Esophagus muscularis mucosa (tissue), 4 donors: ENCODE data around the gene PLIN4. TPM values are rescaled to one million over a fixed set of nuclear protein-coding genes. Genes with fewer than 3 reads are reported as not detected.

Experiments used
- DNase-seq: peaks from one replicate; pipeline ENCODE4 v3.0.0-alpha.2; 2017; ENCODE audit errors: extremely low spot score
- H3K27ac ChIP-seq, 4 donors: fragments of 200-600 bp; sonication (generic); replicated peaks in 1 of 4; 1 replicate in 3 of 4; 2 replicates in 1 of 4; pipeline ENCODE4 v1.5.1; 2016 to 2019; ENCODE audit warnings: mild to moderate bottlenecking in 1 of 4
- H3K27me3 ChIP-seq, 4 donors: fragments of 200-600 bp; sonication (generic); one replicate each; pipeline versions ENCODE4 v1.5.1 to v1.6.0; 2016 to 2019
- H3K36me3 ChIP-seq, 4 donors: fragments of 200-600 bp; sonication (generic); one replicate each; pipeline ENCODE4 v1.5.1; 2016 to 2019
- H3K4me1 ChIP-seq, 4 donors: fragments of 200-600 bp; sonication (generic); one replicate each; pipeline ENCODE4 v1.5.1; 2016 to 2019
- H3K4me3 ChIP-seq, 4 donors: fragments of 200-600 bp; sonication (generic); 1 replicate in 2 of 4; 2 replicates in 2 of 4; pipeline ENCODE4 v1.5.1; 2016 to 2019; ENCODE audit warnings: mild to moderate bottlenecking in 4 of 4, moderate library complexity in 1 of 4
- H3K9me3 ChIP-seq, 4 donors: fragments of 200-600 bp; sonication (generic); 1 replicate in 3 of 4; 2 replicates in 1 of 4; pipeline ENCODE4 v1.5.1; 2016 to 2019
- CTCF ChIP-seq, 3 experiments: fragments of 200-600 bp in 2 of 3; fragments of 450-650 bp in 1 of 3; sonication (generic) in 2 of 3; IDR thresholded peaks; one replicate each; pipeline ENCODE4 v1.5.1; 2017 to 2019; ENCODE audit warnings: antibody characterized with exemption in 3 of 3, mild to moderate bottlenecking in 2 of 3, moderate library complexity in 1 of 3
- EP300 ChIP-seq: sonication (generic); formaldehyde crosslinking; IDR thresholded peaks from one replicate; pipeline ENCODE4 v1.6.1; 2017; ENCODE audit warnings: antibody characterized with exemption
- POLR2A ChIP-seq: fragments of 450-650 bp; IDR thresholded peaks from one replicate; pipeline ENCODE4 v1.6.1; 2017; ENCODE audit warnings: antibody characterized with exemption, moderate library complexity, mild to moderate bottlenecking, low read depth
- POLR2AphosphoS5 ChIP-seq, 2 donors: sonication (generic); formaldehyde crosslinking; IDR thresholded peaks; one replicate each; pipeline ENCODE4 v1.6.1; 2017; ENCODE audit warnings: antibody characterized with exemption in 2 of 2
- WGBS: methylation state at CpG from one replicate; pipeline ENCODE4 v1.1.5; 2018; 5-methylcytosine and 5-hydroxymethylcytosine counted together
- intact Hi-C: fragments of 100-400 bp; cut with DNase I; formaldehyde crosslinking; loops from one replicate; pipeline ENCODE4 v1.15.1; 2023
- total RNA-seq, 4 donors: library from RNA; depleted of rRNA; stranded (reverse); fragments of >200 nt; gene quantifications; one replicate each; pipeline versions ENCODE4 v1.1.0 to v1.2.1, GENCODE V29; 2016

PLIN4 gene
- total RNA-seq, 4 donors from 2014 or later, result 45.7 to 134 (median 91.1) TPM

DNA sequence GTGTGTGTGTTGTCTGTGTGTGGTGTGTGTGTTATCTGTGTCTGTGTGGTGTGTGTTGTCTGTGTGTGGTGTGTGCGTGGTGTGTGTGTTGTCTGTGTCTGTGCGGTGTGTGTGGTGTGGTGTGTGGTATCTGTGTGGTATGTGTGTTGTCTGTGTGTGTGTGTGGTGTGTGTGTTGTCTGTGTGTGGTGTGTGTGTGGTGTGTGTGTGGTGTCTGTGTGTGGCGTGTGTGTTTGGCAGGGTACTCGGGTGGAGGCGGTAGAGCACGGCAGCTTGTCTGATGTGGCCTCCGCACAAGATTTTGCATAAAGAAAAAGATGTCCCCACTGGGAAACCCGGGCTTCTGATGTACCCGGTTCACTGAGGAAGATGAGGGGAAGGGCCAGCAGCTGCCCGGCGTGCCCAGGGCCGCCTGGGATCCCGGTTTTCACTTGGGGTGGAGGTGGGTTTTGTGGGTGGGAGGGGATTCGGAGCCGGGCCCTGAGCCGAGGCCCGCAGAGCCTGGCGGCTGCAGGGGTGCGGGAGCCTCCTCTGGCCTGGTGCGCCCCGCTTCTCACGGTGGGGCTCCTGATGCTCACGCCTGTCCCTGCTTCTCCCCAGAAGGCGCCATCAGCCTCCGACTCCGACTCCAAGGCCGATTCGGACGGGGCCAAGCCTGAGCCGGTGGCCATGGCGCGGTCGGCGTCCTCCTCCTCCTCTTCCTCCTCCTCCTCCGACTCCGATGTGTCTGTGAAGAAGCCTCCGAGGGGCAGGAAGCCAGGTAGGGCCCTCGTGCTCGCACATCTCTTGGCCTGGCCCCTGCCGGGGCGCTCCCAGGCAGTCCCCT lies 25.0 kb downstream of the PLIN4 start:
- Histone ChIP-seq H3K27me3 (no peaks in the 10 kb centered on the region), H3K4me3 (no peak overlapping the region), H3K9me3 (no peaks in the 10 kb centered on the region), H3K4me1 (no peaks in the 10 kb centered on the region), H3K36me3 (peaks cover 57 to 92% (median 89%) of the 10 kb centered on the region in 4 donors), H3K27ac (no peak overlapping the region)
- WGBS, result 94% methylated on average over 35 of the region's 41 CpGs
- DNase-seq, result no peak
- TF ChIP-seq POLR2AphosphoS5 (IDR thresholded peaks at IDR 0.05) (no peak), EP300 (no peak), POLR2A (no peak), CTCF (IDR thresholded peaks at IDR 0.05) (no peak)
- intact Hi-C loops, result no loop called here

GRCh38 chr19:4492337-4493103 lies 25.8 kb downstream of the PLIN4 start:
- WGBS, result 90% methylated on average over 3 of the region's 3 CpGs
- Histone ChIP-seq H3K36me3 (peaks cover 51 to 91% (median 85%) of the 10 kb centered on the region in 4 donors), H3K4me1 (no peaks in the 10 kb centered on the region), H3K9me3 (no peaks in the 10 kb centered on the region), H3K4me3 (no peak overlapping the region), H3K27me3 (no peaks in the 10 kb centered on the region), H3K27ac (no peak overlapping the region)
- TF ChIP-seq POLR2AphosphoS5 (IDR thresholded peaks at IDR 0.05) (no peak), EP300 (no peak), POLR2A (no peak), CTCF (IDR thresholded peaks at IDR 0.05) (no peak)
- DNase-seq, result no peak
- intact Hi-C loops, result no loop called here

GRCh38 chr19:4491446-4491845 lies 26.8 kb downstream of the PLIN4 start:
- DNase-seq, result no peak
- Histone ChIP-seq H3K4me1 (no peaks in the 10 kb centered on the region), H3K9me3 (no peaks in the 10 kb centered on the region), H3K27ac (no peak overlapping the region), H3K27me3 (no peaks in the 10 kb centered on the region), H3K4me3 (no peak overlapping the region), H3K36me3 (peaks cover 41 to 91% (median 83%) of the 10 kb centered on the region in 4 donors)
- 95% methylated on average over 20 of the region's 21 CpGs for WGBS
- TF ChIP-seq POLR2AphosphoS5 (IDR thresholded peaks at IDR 0.05), result no peak
- no peak for TF ChIP-seq EP300
- TF ChIP-seq POLR2A, result no peak
- TF ChIP-seq CTCF (IDR thresholded peaks at IDR 0.05), result no peak
- intact Hi-C loops, result no loop called here

DNA sequence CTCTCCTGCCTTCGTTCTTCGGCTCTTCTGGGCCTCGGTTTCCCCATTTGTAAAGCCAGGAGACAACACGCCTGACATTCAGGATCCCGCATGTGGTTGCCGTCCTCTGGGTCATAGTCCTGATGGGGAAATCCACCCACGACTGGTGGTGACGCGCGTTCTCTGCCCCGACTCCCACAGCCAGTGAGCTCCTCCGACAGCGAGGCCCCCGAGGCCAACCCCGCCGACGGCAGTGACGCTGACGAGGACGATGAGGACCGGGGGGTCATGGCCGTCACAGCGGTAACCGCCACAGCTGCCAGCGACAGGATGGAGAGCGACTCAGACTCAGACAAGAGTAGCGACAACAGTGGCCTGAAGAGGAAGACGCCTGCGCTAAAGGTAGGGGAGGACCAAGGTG lies 29.8 kb downstream of the PLIN4 start:
- TF ChIP-seq POLR2A, result no peak
- TF ChIP-seq POLR2AphosphoS5 (IDR thresholded peaks at IDR 0.05), result no peak
- no peak for TF ChIP-seq EP300
- TF ChIP-seq CTCF (IDR thresholded peaks at IDR 0.05), result no peak
- no peak for DNase-seq
- Histone ChIP-seq H3K36me3 (peaks cover 24 to 79% (median 66%) of the 10 kb centered on the region in 4 donors), H3K4me3 (no peak overlapping the region), H3K27me3 (no peaks in the 10 kb centered on the region), H3K27ac (no peak overlapping the region), H3K4me1 (no peaks in the 10 kb centered on the region), H3K9me3 (no peaks in the 10 kb centered on the region)
- intact Hi-C loops, result no loop called here
- 94% methylated on average over 29 of the region's 29 CpGs for WGBS
